ENCODE data around the gene ATP10D. TPM values are rescaled to one million over a fixed set of nuclear protein-coding genes. Genes with fewer than 3 reads are reported as not detected.
"Not testable (repeated sequence)": the region's sequence is repeated elsewhere in the genome, so short reads cannot be mapped to it uniquely, and the experiment has no call there.

ATP10D gene
- total RNA-seq, 1 experiment from 2014 or later: 5.1 TPM

- Histone ChIP-seq H3K9me3 (ENCODE audit: control insufficient read depth in 1 of 2, insufficient read depth in 1 of 2, low read depth in 1 of 2, low read length in 2 of 2) (no peaks in the 10 kb centered on the region), H3K4me1 (ENCODE audit: control insufficient read depth in 1 of 2, insufficient read depth in 2 of 2, low read length in 2 of 2) (peaks cover 0 to 20% of the 10 kb centered on the region in 2 experiments; a peak in 3 of 4 replicates), H4K20me1 (ENCODE audit: insufficient read depth) (no peaks in the 10 kb centered on the region), H3K27ac (ENCODE audit: low read depth, low read length) (no peak overlapping the region; the same call in 1 of the 2 replicates), H3K36me3 (ENCODE audit: control insufficient read depth in 1 of 2, insufficient read depth in 2 of 2, low read length in 2 of 2) (no peaks in the 10 kb centered on the region), H3K4me2 (ENCODE audit: low read length) (peak overlapping the region; percentile 85), H3K27me3 (ENCODE audit: insufficient read depth, low read length) (no peaks in the 10 kb centered on the region), H3K9me2 (ENCODE audit: insufficient read depth) (no peaks in the 10 kb centered on the region), H2AFZ (ENCODE audit: low read depth, low read length, poor library complexity, severe bottlenecking) (peak overlapping the region; percentile 73), H3K9ac (ENCODE audit: low read length) (peak overlapping the region; percentile 63), H3K79me2 (ENCODE audit: insufficient read depth, low read length) (no peaks in the 10 kb centered on the region), H3K4me3 (replicated peaks in 1 of 2; ENCODE audit: low read depth in 1 of 2, low read length in 2 of 2) (peak overlapping the region; percentile 61 to 65)
- ChIA-PET POLR2A (interaction anchor here (2.0 kb wide), 1 partner anchor 22 kb away, joined by 9 read pairs; the partner anchor contains the start of gene COMMD8), CTCF (interaction anchor here (1.0 kb wide), 1 partner anchor 15 kb away, joined by 5 read pairs; no protein-coding TSS in a partner anchor), RAD21 (ENCODE audit: low non-redundant PET in 1 of 2, low total read pairs in 2 of 2, uncharacterized antibody in 2 of 2, unreplicated experiment in 2 of 2) (no interaction called here)
- no peak for TF ChIP-seq EGR1 (IDR thresholded peaks at IDR 0.05; ENCODE audit: low read depth)
- TF ChIP-seq ZNF274 (IDR thresholded peaks at IDR 0.05; ENCODE audit: low read depth, low read length): no peak
- no peak for TF ChIP-seq CBX3 (IDR thresholded peaks at IDR 0.05; ENCODE audit: low read depth)
- TF ChIP-seq, protein P1, sequence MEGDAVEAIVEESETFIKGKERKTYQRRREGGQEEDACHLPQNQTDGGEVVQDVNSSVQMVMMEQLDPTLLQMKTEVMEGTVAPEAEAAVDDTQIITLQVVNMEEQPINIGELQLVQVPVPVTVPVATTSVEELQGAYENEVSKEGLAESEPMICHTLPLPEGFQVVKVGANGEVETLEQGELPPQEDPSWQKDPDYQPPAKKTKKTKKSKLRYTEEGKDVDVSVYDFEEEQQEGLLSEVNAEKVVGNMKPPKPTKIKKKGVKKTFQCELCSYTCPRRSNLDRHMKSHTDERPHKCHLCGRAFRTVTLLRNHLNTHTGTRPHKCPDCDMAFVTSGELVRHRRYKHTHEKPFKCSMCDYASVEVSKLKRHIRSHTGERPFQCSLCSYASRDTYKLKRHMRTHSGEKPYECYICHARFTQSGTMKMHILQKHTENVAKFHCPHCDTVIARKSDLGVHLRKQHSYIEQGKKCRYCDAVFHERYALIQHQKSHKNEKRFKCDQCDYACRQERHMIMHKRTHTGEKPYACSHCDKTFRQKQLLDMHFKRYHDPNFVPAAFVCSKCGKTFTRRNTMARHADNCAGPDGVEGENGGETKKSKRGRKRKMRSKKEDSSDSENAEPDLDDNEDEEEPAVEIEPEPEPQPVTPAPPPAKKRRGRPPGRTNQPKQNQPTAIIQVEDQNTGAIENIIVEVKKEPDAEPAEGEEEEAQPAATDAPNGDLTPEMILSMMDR (IDR thresholded peaks at IDR 0.05 in 2 of 3, conservative IDR thresholded peaks at IDR 0.05 in 1 of 3; ENCODE audit: borderline replicate concordance in 1 of 3, insufficient read depth in 1 of 3, low read depth in 2 of 3, low read length in 2 of 3): no peak
- no peak for TF ChIP-seq EZH2 (IDR thresholded peaks at IDR 0.05)
- TF ChIP-seq ELF1 (IDR thresholded peaks at IDR 0.05; ENCODE audit: borderline replicate concordance, low read depth): no peak
- intact Hi-C loops (cut with micrococcal nuclease): loop anchor here (2.0 kb wide), 1 partner anchor 79 kb away; no protein-coding TSS in a partner anchor
- ATAC-seq (no peak), DNase-seq (ENCODE audit: low read depth, low spot score) (no peak)
- no TSS peak for BruUV-seq (replicated peaks)
Observed at GRCh38 chr4:47485768-47486167, 693 bp downstream of the ATP10D start.

GRCh38 chr4:47486231-47486673 lies 1.2 kb downstream of the ATP10D start:
- Histone ChIP-seq H3K9ac (ENCODE audit: low read length) (peak overlapping the region; percentile 63), H3K27me3 (ENCODE audit: insufficient read depth, low read length) (no peaks in the 10 kb centered on the region), H3K9me3 (ENCODE audit: control insufficient read depth in 1 of 2, insufficient read depth in 1 of 2, low read depth in 1 of 2, low read length in 2 of 2) (no peaks in the 10 kb centered on the region), H3K27ac (ENCODE audit: low read depth, low read length) (no peak overlapping the region), H3K79me2 (ENCODE audit: insufficient read depth, low read length) (no peaks in the 10 kb centered on the region), H3K4me3 (replicated peaks in 1 of 2; ENCODE audit: low read depth in 1 of 2, low read length in 2 of 2) (peak overlapping the region; percentile 61 to 65; a peak in 3 of 4 replicates), H3K4me2 (ENCODE audit: low read length) (peak overlapping the region; percentile 85), H3K4me1 (ENCODE audit: control insufficient read depth in 1 of 2, insufficient read depth in 2 of 2, low read length in 2 of 2) (peaks cover 0 to 20% of the 10 kb centered on the region in 2 experiments; a peak in 3 of 4 replicates), H4K20me1 (ENCODE audit: insufficient read depth) (no peaks in the 10 kb centered on the region), H2AFZ (ENCODE audit: low read depth, low read length, poor library complexity, severe bottlenecking) (peak overlapping the region; percentile 73), H3K36me3 (ENCODE audit: control insufficient read depth in 1 of 2, insufficient read depth in 2 of 2, low read length in 2 of 2) (no peaks in the 10 kb centered on the region), H3K9me2 (ENCODE audit: insufficient read depth) (no peaks in the 10 kb centered on the region)
- DNase-seq (ENCODE audit: low read depth, low spot score) (no peak), ATAC-seq (no peak)
- intact Hi-C loops (cut with micrococcal nuclease): no loop called here
- ChIA-PET POLR2A (interaction anchor here (2.0 kb wide), 1 partner anchor 23 kb away, joined by 9 read pairs; the partner anchor contains the start of gene COMMD8), CTCF (no interaction called here), RAD21 (ENCODE audit: low non-redundant PET in 1 of 2, low total read pairs in 2 of 2, uncharacterized antibody in 2 of 2, unreplicated experiment in 2 of 2) (no interaction called here)
- BruUV-seq (replicated peaks): no TSS peak
- no peak for TF ChIP-seq ELF1 (IDR thresholded peaks at IDR 0.05; ENCODE audit: borderline replicate concordance, low read depth)
- TF ChIP-seq, protein P2, sequence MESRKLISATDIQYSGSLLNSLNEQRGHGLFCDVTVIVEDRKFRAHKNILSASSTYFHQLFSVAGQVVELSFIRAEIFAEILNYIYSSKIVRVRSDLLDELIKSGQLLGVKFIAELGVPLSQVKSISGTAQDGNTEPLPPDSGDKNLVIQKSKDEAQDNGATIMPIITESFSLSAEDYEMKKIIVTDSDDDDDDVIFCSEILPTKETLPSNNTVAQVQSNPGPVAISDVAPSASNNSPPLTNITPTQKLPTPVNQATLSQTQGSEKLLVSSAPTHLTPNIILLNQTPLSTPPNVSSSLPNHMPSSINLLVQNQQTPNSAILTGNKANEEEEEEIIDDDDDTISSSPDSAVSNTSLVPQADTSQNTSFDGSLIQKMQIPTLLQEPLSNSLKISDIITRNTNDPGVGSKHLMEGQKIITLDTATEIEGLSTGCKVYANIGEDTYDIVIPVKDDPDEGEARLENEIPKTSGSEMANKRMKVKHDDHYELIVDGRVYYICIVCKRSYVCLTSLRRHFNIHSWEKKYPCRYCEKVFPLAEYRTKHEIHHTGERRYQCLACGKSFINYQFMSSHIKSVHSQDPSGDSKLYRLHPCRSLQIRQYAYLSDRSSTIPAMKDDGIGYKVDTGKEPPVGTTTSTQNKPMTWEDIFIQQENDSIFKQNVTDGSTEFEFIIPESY (IDR thresholded peaks at IDR 0.05; ENCODE audit: extremely low read depth, insufficient replicate concordance, low read length): no peak

DNA sequence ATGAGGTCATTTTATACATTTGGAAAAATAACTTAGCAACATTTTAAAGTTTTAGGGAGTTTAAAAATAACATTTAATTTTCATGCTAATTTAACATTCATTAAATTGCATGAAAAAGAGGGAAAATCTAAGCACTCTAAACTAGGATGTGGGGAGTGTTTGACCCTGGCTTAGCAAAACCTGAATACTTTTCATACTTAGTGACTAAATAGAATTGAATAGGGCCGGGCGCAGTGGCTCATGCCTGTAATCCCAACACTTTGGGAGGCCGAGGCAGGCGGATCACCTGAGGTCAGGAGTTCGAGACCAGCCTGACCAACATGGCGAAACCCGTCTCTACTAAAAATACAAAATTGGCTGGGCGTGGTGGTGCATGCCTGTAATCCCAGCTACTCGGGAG lies 1.7 kb downstream of the ATP10D start:
- RAD21 ChIA-PET (ENCODE audit: low non-redundant PET in 1 of 2, low total read pairs in 2 of 2, uncharacterized antibody in 2 of 2, unreplicated experiment in 2 of 2); POLR2A ChIA-PET; H3K9me3 ChIP-seq (ENCODE audit: control insufficient read depth in 1 of 2, insufficient read depth in 1 of 2, low read depth in 1 of 2, low read length in 2 of 2); H3K9me2 ChIP-seq (ENCODE audit: insufficient read depth); ATAC-seq; intact Hi-C loops (cut with micrococcal nuclease); H3K9ac ChIP-seq (ENCODE audit: low read length); H3K27ac ChIP-seq (ENCODE audit: low read depth, low read length); H3K36me3 ChIP-seq (ENCODE audit: control insufficient read depth in 1 of 2, insufficient read depth in 2 of 2, low read length in 2 of 2); H4K20me1 ChIP-seq (ENCODE audit: insufficient read depth); CTCF ChIA-PET; H3K27me3 ChIP-seq (ENCODE audit: insufficient read depth, low read length); BruUV-seq (replicated peaks); H3K4me2 ChIP-seq (ENCODE audit: low read length); DNase-seq (ENCODE audit: low read depth, low spot score); H3K4me3 ChIP-seq (replicated peaks in 1 of 2; ENCODE audit: low read depth in 1 of 2, low read length in 2 of 2); H2AFZ ChIP-seq (ENCODE audit: low read depth, low read length, poor library complexity, severe bottlenecking); H3K79me2 ChIP-seq (ENCODE audit: insufficient read depth, low read length): not testable (repeated sequence)
- peaks cover 0 to 20% of the 10 kb centered on the region in 2 experiments; a peak in 3 of 4 replicates for H3K4me1 ChIP-seq (ENCODE audit: control insufficient read depth in 1 of 2, insufficient read depth in 2 of 2, low read length in 2 of 2)

Data from HCT116 (cell line).